ENCODE results near the gene SENP5.

SENP5 gene

GRCh38 chr3:196903740-196904139, 36.0 kb downstream of the SENP5 start:
- H3K27ac Mint-ChIP-seq: no peak overlapping the region
- H3K27me3 Mint-ChIP-seq: no peaks in the 10 kb centered on the region
- H3K4me3 Mint-ChIP-seq: no peak overlapping the region
- H3K4me1 Mint-ChIP-seq (ENCODE audit: low read depth): peaks cover 9% of the 10 kb centered on the region
- H3K9me3 Mint-ChIP-seq: no peaks in the 10 kb centered on the region
- H3K36me3 Mint-ChIP-seq (ENCODE audit: low read depth): peaks cover 82% of the 10 kb centered on the region
- intact Hi-C loops (cut with micrococcal nuclease): no loop called here

- Mint-ChIP-seq H3K4me1 (ENCODE audit: low read depth) (peaks cover 40% of the 10 kb centered on the region), H3K9me3 (peaks cover 17% of the 10 kb centered on the region), H3K4me3 (no peak overlapping the region), H3K36me3 (ENCODE audit: low read depth) (peaks cover 56% of the 10 kb centered on the region), H3K27me3 (no peaks in the 10 kb centered on the region), H3K27ac (no peak overlapping the region)
- intact Hi-C loops (cut with micrococcal nuclease): no loop called here
Observed at GRCh38 chr3:196914866-196915265, 47.1 kb downstream of the SENP5 start.

- no peaks in the 10 kb centered on the region for H3K27me3 Mint-ChIP-seq
- peaks cover 17% of the 10 kb centered on the region for H3K9me3 Mint-ChIP-seq
- no peak overlapping the region for H3K27ac Mint-ChIP-seq
- peaks cover 56% of the 10 kb centered on the region for H3K36me3 Mint-ChIP-seq (ENCODE audit: low read depth)
- H3K4me1 Mint-ChIP-seq (ENCODE audit: low read depth): peaks cover 42% of the 10 kb centered on the region
- no peak overlapping the region for H3K4me3 Mint-ChIP-seq
- intact Hi-C loops (cut with micrococcal nuclease): no loop called here
Observed at GRCh38 chr3:196915375-196915774, 47.7 kb downstream of the SENP5 start.

- intact Hi-C loops (cut with micrococcal nuclease): no loop called here
- peaks cover 56% of the 10 kb centered on the region for H3K36me3 Mint-ChIP-seq (ENCODE audit: low read depth)
- H3K4me1 Mint-ChIP-seq (ENCODE audit: low read depth): peaks cover 39% of the 10 kb centered on the region
- no peaks in the 10 kb centered on the region for H3K27me3 Mint-ChIP-seq
- no peak overlapping the region for H3K4me3 Mint-ChIP-seq
- H3K27ac Mint-ChIP-seq: no peak overlapping the region
- H3K9me3 Mint-ChIP-seq: peaks cover 17% of the 10 kb centered on the region
Observed at GRCh38 chr3:196916221-196916620, 48.5 kb downstream of the SENP5 start.

GRCh38 chr3:196916995-196917394, 49.3 kb downstream of the SENP5 start:
- Mint-ChIP-seq H3K9me3 (peaks cover 17% of the 10 kb centered on the region), H3K27ac (no peak overlapping the region), H3K4me3 (no peak overlapping the region), H3K27me3 (no peaks in the 10 kb centered on the region), H3K36me3 (ENCODE audit: low read depth) (peaks cover 56% of the 10 kb centered on the region), H3K4me1 (ENCODE audit: low read depth) (peaks cover 35% of the 10 kb centered on the region)
- intact Hi-C loops (cut with micrococcal nuclease): no loop called here

GRCh38 chr3:196918968-196919367, 51.2 kb downstream of the SENP5 start:
- Mint-ChIP-seq H3K9me3 (peaks cover 17% of the 10 kb centered on the region), H3K36me3 (ENCODE audit: low read depth) (peaks cover 72% of the 10 kb centered on the region), H3K27me3 (no peaks in the 10 kb centered on the region), H3K4me1 (ENCODE audit: low read depth) (peaks cover 35% of the 10 kb centered on the region), H3K4me3 (no peak overlapping the region), H3K27ac (no peak overlapping the region)
- intact Hi-C loops (cut with micrococcal nuclease): no loop called here

GRCh38 chr3:196920733-196921132, 53.0 kb downstream of the SENP5 start:
- H3K4me3 Mint-ChIP-seq: no peak overlapping the region
- intact Hi-C loops (cut with micrococcal nuclease): loop anchor here (10.0 kb wide), 1 partner anchor 894 kb away; no protein-coding TSS in a partner anchor
- peaks cover 66% of the 10 kb centered on the region for H3K36me3 Mint-ChIP-seq (ENCODE audit: low read depth)
- H3K27ac Mint-ChIP-seq: peak overlapping the region; percentile 60
- peaks cover 25% of the 10 kb centered on the region for H3K4me1 Mint-ChIP-seq (ENCODE audit: low read depth)
- H3K27me3 Mint-ChIP-seq: no peaks in the 10 kb centered on the region
- peaks cover 17% of the 10 kb centered on the region for H3K9me3 Mint-ChIP-seq

GRCh38 chr3:196927571-196928453, 60.1 kb downstream of the SENP5 start:
- H3K9me3 Mint-ChIP-seq: no peaks in the 10 kb centered on the region
- H3K4me3 Mint-ChIP-seq: no peak overlapping the region
- intact Hi-C loops (cut with micrococcal nuclease): loop anchor here (10.0 kb wide), 1 partner anchor 887 kb away; no protein-coding TSS in a partner anchor
- peaks cover 86% of the 10 kb centered on the region for H3K36me3 Mint-ChIP-seq (ENCODE audit: low read depth)
- H3K27me3 Mint-ChIP-seq: no peaks in the 10 kb centered on the region
- no peak overlapping the region for H3K27ac Mint-ChIP-seq
- H3K4me1 Mint-ChIP-seq (ENCODE audit: low read depth): peaks cover 6% of the 10 kb centered on the region

- H3K4me1 Mint-ChIP-seq (ENCODE audit: low read depth): peaks cover 6% of the 10 kb centered on the region
- no peak overlapping the region for H3K4me3 Mint-ChIP-seq
- intact Hi-C loops (cut with micrococcal nuclease): no loop called here
- no peaks in the 10 kb centered on the region for H3K27me3 Mint-ChIP-seq
- H3K9me3 Mint-ChIP-seq: no peaks in the 10 kb centered on the region
- H3K36me3 Mint-ChIP-seq (ENCODE audit: low read depth): peaks cover 88% of the 10 kb centered on the region
- no peak overlapping the region for H3K27ac Mint-ChIP-seq
Observed at GRCh38 chr3:196931157-196931556, 63.4 kb downstream of the SENP5 start.

- Mint-ChIP-seq H3K27ac (peak overlapping the region; percentile 78), H3K4me3 (no peak overlapping the region), H3K36me3 (ENCODE audit: low read depth) (peaks cover 90% of the 10 kb centered on the region), H3K27me3 (no peaks in the 10 kb centered on the region), H3K4me1 (ENCODE audit: low read depth) (peaks cover 6% of the 10 kb centered on the region), H3K9me3 (no peaks in the 10 kb centered on the region)
- intact Hi-C loops (cut with micrococcal nuclease): no loop called here
Observed at GRCh38 chr3:196931828-196932587, 64.3 kb downstream of the SENP5 start.

- H3K4me1 Mint-ChIP-seq (ENCODE audit: low read depth): peaks cover 6% of the 10 kb centered on the region
- H3K36me3 Mint-ChIP-seq (ENCODE audit: low read depth): peaks cover 90% of the 10 kb centered on the region
- no peaks in the 10 kb centered on the region for H3K9me3 Mint-ChIP-seq
- no peaks in the 10 kb centered on the region for H3K27me3 Mint-ChIP-seq
- H3K27ac Mint-ChIP-seq: peak overlapping the region; percentile 78
- intact Hi-C loops (cut with micrococcal nuclease): no loop called here
- H3K4me3 Mint-ChIP-seq: no peak overlapping the region
Observed at GRCh38 chr3:196932600-196932999, 64.9 kb downstream of the SENP5 start.

- no peak overlapping the region for H3K4me3 Mint-ChIP-seq
- H3K9me3 Mint-ChIP-seq: no peaks in the 10 kb centered on the region
- no peaks in the 10 kb centered on the region for H3K27me3 Mint-ChIP-seq
- H3K4me1 Mint-ChIP-seq (ENCODE audit: low read depth): peaks cover 27% of the 10 kb centered on the region
- H3K27ac Mint-ChIP-seq: no peak overlapping the region
- intact Hi-C loops (cut with micrococcal nuclease): no loop called here
- peaks cover 86% of the 10 kb centered on the region for H3K36me3 Mint-ChIP-seq (ENCODE audit: low read depth)
Observed at GRCh38 chr3:196936288-196936687, 68.6 kb downstream of the SENP5 start.

- Mint-ChIP-seq H3K4me3 (no peak overlapping the region), H3K27me3 (no peaks in the 10 kb centered on the region), H3K4me1 (ENCODE audit: low read depth) (peaks cover 29% of the 10 kb centered on the region), H3K27ac (no peak overlapping the region), H3K9me3 (no peaks in the 10 kb centered on the region), H3K36me3 (ENCODE audit: low read depth) (peaks cover 90% of the 10 kb centered on the region)
- intact Hi-C loops (cut with micrococcal nuclease): no loop called here
Observed at GRCh38 chr3:196938124-196938523, 70.4 kb downstream of the SENP5 start.

GRCh38 chr3:196938576-196938975, 70.9 kb downstream of the SENP5 start:
- Mint-ChIP-seq H3K9me3 (no peaks in the 10 kb centered on the region), H3K4me3 (no peak overlapping the region), H3K4me1 (ENCODE audit: low read depth) (peaks cover 34% of the 10 kb centered on the region), H3K27ac (no peak overlapping the region), H3K36me3 (ENCODE audit: low read depth) (peaks cover 89% of the 10 kb centered on the region), H3K27me3 (no peaks in the 10 kb centered on the region)
- intact Hi-C loops (cut with micrococcal nuclease): no loop called here
